GM21619 (cell line): ENCODE data around the gene CHD5.

Experiments
- ATAC-seq: cut with Tn5 transposase; IDR thresholded peaks from one replicate; pipeline ENCODE4 v1.9.1; 2021; ENCODE audit not compliant: unreplicated experiment

Gene CHD5

DNA sequence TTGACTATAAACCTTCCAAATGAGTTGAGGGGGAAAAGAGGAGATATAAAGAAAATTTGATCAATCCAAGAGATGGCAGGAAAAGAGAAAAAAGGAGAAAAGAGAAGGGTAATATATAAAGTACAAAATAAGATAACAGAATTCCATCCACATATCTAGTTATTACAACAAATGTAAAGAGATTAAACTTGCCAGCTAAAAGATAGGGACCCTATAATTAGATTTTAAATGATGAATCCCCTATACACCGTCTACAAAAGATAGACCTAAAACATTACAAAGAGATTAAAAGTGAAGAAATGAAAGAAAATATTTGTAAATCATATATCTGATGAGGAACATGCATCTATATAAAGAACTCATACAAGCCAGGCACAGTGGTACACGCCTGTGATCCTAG, 63.1 kb downstream of the CHD5 start:
- ATAC-seq: no peak

GRCh38 chr1:6116137-6116536, 64.0 kb downstream of the CHD5 start:
- ATAC-seq: no peak

GRCh38 chr1:6113745-6114144, 66.4 kb downstream of the CHD5 start:
- no peak for ATAC-seq

DNA sequence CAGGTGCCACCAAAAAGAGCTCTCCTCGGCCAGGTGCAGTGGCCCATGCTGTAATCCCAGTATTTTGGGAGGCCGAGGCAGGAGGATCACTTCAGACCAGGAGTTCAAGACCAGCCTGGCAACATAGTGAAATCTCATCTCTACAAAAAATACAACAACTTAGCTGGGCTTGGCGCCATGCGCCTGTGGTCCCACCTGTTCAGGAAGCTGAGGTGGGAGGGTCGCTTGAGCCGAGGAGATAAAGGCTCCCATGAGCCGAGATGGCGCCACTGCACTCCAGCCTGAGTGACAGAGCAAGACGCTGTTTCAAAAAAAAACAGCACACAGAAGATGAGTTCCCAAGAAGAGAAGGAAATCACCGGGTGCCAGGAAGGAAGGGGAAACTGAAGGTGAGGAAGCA, 67.0 kb downstream of the CHD5 start:
- ATAC-seq: no peak

- ATAC-seq: no peak
Measured at GRCh38 chr1:6112690-6113005, 67.5 kb downstream of the CHD5 start.

DNA sequence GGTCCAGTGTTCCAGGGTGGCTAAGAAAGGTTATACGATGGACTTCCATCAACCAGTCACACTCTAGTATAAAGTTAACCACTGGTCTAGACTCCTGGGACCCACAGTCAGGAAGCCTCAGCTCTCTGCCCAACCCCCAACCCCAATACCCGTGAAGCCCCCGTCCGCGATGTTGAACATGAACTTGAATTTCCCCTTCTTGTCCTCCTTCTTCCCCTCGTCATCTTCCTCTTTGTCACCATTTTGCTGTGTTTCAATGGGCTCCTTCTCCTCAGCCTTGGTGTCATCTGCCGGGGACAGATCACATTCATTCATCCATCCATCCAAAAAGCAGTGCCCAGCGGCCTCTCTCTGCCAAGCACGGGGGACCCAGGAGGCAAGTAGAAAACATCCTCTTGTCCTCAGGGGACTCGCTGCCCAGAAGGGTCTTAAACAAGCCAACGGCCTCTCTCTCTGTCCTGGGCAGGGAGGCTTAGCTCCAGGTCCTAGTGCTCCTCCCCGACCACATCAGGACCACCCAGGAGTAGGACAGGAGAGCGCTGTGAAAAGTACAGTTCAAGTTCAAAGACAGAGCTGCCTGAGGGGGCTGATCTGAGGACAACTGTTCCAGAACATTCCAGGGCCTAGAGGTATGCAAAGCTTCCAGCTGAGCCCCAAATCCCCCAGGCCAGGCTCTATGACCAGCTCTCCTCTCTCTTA, 68.0 kb downstream of the CHD5 start:
- ATAC-seq: no peak

- ATAC-seq: no peak
Measured at GRCh38 chr1:6111571-6111970, 68.5 kb downstream of the CHD5 start.

- no peak for ATAC-seq
Measured at GRCh38 chr1:6110326-6110725, 69.8 kb downstream of the CHD5 start.

DNA sequence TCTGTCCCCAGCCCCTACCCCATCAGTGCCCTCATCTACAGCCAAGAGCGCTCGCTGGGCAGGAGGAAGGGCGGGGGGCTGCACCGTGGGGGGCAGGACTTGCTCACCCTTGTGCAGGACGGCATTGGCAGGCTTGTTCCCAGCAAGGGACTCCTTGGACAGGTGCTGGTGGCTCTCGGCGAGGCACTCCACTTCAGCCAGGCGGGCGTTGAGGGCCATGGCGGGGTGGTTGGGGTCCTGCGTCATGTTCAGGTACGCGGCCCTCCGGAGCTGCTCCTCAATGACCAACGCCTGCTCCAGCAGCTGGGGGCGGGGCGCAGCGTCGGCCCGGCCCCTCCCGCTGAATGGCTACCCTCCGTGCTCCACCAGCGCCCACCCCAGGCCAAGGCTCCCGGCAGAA, 70.4 kb downstream of the CHD5 start:
- no peak for ATAC-seq

DNA sequence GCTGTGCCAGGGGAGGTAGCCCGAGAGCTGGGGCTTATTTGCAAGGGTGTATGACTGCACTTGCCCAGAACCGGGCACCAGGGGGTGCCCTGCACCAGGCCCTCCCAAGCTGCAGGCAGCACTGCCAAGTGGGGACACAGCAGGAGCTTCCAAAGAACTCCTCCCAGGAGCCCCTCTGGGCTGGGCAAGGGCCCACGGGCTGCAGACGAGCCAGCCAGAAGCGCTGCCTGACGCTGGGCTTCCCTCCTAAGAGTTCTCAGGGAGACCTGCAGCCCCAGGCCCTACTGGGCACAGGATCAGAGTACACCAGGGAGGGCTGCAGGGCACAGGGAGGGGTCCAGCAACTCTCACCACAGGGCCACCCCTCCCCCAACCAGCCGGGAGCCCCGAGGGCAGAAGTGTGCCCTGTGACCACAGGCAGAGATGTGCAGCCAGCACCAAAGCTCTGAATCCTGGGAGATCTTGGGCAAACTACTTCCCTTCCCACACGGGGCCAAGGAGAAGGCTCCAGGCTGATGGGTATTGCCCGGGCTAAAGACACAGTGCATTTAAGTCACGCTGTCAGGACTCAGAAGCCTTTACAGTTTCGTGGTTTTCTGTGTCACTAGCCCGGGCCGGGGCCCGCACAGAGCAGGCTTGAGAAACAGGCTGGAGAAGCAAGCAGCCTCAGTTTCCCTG, 71.0 kb downstream of the CHD5 start:
- ATAC-seq: no peak

GRCh38 chr1:6108476-6108875, 71.6 kb downstream of the CHD5 start:
- ATAC-seq: no peak

GRCh38 chr1:6107409-6108356, 72.4 kb downstream of the CHD5 start:
- no peak for ATAC-seq

DNA sequence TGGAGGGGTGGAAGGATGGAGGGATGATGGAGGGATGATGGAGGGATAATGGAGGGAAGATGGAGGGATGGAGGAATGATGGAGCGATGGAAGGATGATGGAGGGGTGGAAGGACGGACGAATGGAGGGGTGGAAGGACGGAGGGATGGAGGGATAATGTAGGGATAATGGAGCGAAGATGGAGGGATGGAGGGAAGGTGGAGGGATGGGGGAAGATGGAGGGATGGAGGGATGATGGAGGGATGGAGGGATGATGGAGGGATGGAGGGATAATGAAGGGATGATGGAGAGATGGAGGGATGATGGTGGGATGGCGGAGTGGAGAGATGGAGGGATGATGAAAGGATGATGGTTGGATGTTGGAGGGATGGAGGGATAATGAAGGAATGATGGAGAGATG, 73.1 kb downstream of the CHD5 start:
- ATAC-seq: no peak

GRCh38 chr1:6106321-6106731, 73.8 kb downstream of the CHD5 start:
- no peak for ATAC-seq

- ATAC-seq: no peak
Measured at GRCh38 chr1:6105763-6106162, 74.4 kb downstream of the CHD5 start.

DNA sequence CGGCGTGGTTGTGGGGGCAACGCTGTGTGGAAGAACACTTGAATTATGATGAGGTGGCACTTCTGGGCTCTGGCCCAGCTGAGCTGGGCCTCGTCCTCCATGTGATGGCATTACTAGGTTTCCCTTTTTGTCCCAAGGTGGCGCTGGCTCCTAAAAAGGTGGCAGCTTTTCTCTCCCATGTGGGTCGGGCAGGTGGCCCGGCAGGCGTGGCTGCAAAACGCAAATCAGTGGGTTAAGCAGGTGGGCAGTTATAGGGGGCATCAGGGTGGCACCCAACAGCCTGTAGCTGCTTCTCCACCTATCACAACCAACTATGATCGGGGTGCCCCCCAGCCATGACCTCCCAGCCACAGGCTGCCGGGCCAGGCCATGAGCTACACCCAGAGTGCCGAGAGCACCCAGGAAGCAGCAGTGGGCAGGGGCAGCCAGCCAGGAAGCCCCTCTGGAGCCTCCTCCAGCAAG, 74.9 kb downstream of the CHD5 start:
- no peak for ATAC-seq

DNA sequence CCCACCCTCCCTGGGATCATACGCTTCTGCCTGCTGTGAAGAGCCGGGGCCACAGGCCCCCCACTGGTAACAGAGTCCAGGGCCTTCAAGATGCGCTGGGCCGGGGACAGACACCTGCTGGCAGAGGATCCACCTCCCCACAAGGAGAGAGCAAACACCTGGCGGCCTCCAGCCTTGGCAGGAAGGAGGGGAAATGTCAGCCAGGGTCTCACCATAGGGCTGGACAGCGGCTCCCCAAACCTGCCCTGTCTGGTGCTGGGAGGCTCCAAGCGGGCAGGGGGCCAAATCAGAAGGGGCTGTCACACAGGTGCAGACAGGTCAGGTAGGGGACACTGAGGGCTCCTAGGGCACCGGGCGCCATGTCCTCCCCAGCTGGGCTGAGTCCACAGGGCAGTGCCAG, 75.5 kb downstream of the CHD5 start:
- ATAC-seq: no peak

DNA sequence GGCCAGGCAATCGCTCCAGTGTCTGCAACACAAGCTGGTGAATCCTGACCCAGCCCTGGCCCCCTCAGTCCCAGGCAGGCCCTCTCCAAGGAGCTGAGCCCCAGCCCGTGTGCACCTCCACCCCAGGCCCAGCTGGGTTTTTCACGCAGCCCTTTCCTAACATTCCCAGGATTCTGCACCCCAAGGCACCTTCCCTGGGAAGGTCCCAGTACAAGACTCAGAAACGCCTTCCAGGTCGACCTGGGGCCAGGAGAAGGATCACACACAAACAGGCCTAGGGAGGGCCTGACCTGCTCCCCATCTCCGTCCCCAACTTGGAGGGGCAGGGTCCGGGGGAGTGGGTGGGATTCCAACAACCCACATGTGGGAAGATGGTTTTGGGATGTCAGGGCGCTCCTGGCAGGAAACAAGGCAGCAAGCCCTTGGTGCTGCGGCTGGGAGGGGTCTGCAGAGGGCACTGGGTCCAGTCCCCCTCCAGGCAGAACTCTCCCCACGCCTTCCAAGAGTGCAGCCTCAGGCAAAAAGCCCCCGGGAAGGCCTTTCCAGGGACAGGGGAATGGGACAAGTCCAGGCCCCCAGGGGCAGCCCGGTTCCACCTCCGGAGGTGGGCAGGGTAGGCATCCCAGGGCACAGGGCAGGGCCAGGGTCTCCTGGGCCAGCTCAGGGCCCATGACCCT, 76.1 kb downstream of the CHD5 start:
- ATAC-seq: no peak

DNA sequence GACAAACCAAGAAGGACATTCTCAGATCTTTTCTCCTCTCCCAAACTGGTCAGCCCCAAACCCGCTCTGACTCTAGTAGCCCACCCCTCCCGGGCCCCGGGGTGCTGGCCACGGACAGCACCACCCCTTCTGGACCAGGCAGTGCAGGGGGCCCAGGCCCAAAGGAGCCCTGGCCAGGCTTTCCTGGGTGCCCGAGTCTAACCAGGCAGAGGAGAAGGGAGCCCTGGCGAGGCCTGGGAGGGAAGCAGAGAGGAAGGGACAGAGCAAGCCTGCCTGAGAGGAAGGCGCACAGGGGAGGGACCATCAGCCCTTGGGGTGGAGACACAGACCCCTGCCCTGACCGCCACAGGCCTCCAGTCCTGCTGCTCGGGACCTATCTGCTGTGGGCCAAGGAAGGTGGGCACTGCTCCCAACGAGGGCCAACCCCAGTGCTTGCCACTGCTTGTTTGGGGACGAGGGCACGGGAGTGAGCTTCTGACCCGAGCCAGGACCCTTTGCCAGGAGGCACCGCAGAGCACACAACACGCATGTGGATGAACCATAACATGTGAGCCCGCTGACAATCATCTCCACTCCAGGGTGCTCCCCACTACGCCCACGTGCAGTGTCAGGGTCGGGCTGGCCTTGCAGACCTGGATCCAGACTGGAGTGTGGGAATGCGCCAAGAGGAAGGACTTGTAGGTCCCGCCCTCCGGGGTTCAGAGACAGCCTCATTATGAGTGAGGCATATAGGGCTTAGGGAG, 76.8 kb downstream of the CHD5 start:
- ATAC-seq: no peak

GRCh38 chr1:6102532-6102845, 77.6 kb downstream of the CHD5 start:
- ATAC-seq: no peak
